ENCODE results near the gene PMS2. TPM values are rescaled to one million over a fixed set of nuclear protein-coding genes. Genes with fewer than 3 reads are reported as not detected.

Gene PMS2
- total RNA-seq, 1 donor from 2014 or later = 17.0 TPM

- H3K36me3 Mint-ChIP-seq (ENCODE audit: low read depth) = peaks cover 19% of the 10 kb centered on the region
- no peak overlapping the region for H3K4me3 Mint-ChIP-seq (ENCODE audit: unreplicated experiment)
- no peaks in the 10 kb centered on the region for H3K4me1 Mint-ChIP-seq (ENCODE audit: low read depth)
- no peaks in the 10 kb centered on the region for H3K27me3 Mint-ChIP-seq (ENCODE audit: low read depth)
- no peak for DNase-seq (ENCODE audit: low spot score)
- H3K27ac Mint-ChIP-seq (ENCODE audit: unreplicated experiment) = no peak overlapping the region
- no peaks in the 10 kb centered on the region for H3K9me3 Mint-ChIP-seq (ENCODE audit: low read depth)
- TF ChIP-seq CTCF (IDR thresholded peaks at IDR 0.05) = no peak
Observed at GRCh38 chr7:6049780-6050179, 40.9 kb upstream of the PMS2 start.

- H3K4me1 Mint-ChIP-seq (ENCODE audit: low read depth) = peaks cover 6% of the 10 kb centered on the region
- H3K27ac Mint-ChIP-seq (ENCODE audit: unreplicated experiment) = no peak overlapping the region
- no peaks in the 10 kb centered on the region for H3K27me3 Mint-ChIP-seq (ENCODE audit: low read depth)
- H3K9me3 Mint-ChIP-seq (ENCODE audit: low read depth) = no peaks in the 10 kb centered on the region
- no peak for DNase-seq (ENCODE audit: low spot score)
- H3K4me3 Mint-ChIP-seq (ENCODE audit: unreplicated experiment) = no peak overlapping the region
- peaks cover 36% of the 10 kb centered on the region for H3K36me3 Mint-ChIP-seq (ENCODE audit: low read depth)
- TF ChIP-seq CTCF (IDR thresholded peaks at IDR 0.05) = no peak
Observed at GRCh38 chr7:6035686-6036085, 26.8 kb upstream of the PMS2 start.

GRCh38 chr7:6035165-6035564, 26.3 kb upstream of the PMS2 start:
- no peak overlapping the region for H3K27ac Mint-ChIP-seq (ENCODE audit: unreplicated experiment)
- H3K4me1 Mint-ChIP-seq (ENCODE audit: low read depth) = peaks cover 6% of the 10 kb centered on the region
- no peak overlapping the region for H3K4me3 Mint-ChIP-seq (ENCODE audit: unreplicated experiment)
- H3K36me3 Mint-ChIP-seq (ENCODE audit: low read depth) = peaks cover 33% of the 10 kb centered on the region
- no peaks in the 10 kb centered on the region for H3K9me3 Mint-ChIP-seq (ENCODE audit: low read depth)
- no peaks in the 10 kb centered on the region for H3K27me3 Mint-ChIP-seq (ENCODE audit: low read depth)
- no peak for TF ChIP-seq CTCF (IDR thresholded peaks at IDR 0.05)
- DNase-seq (ENCODE audit: low spot score) = no peak

- no peak overlapping the region for H3K27ac Mint-ChIP-seq (ENCODE audit: unreplicated experiment)
- H3K4me1 Mint-ChIP-seq (ENCODE audit: low read depth) = no peaks in the 10 kb centered on the region
- H3K9me3 Mint-ChIP-seq (ENCODE audit: low read depth) = no peaks in the 10 kb centered on the region
- H3K36me3 Mint-ChIP-seq (ENCODE audit: low read depth) = peaks cover 36% of the 10 kb centered on the region
- no peak for TF ChIP-seq CTCF (IDR thresholded peaks at IDR 0.05)
- H3K27me3 Mint-ChIP-seq (ENCODE audit: low read depth) = no peaks in the 10 kb centered on the region
- H3K4me3 Mint-ChIP-seq (ENCODE audit: unreplicated experiment) = no peak overlapping the region
- no peak for DNase-seq (ENCODE audit: low spot score)
Observed at GRCh38 chr7:6032641-6033040, 23.8 kb upstream of the PMS2 start.

GRCh38 chr7:6032167-6032566, 23.3 kb upstream of the PMS2 start:
- Mint-ChIP-seq H3K9me3 (ENCODE audit: low read depth) (no peaks in the 10 kb centered on the region), H3K36me3 (ENCODE audit: low read depth) (peaks cover 39% of the 10 kb centered on the region), H3K27ac (ENCODE audit: unreplicated experiment) (no peak overlapping the region), H3K4me3 (ENCODE audit: unreplicated experiment) (no peak overlapping the region), H3K4me1 (ENCODE audit: low read depth) (no peaks in the 10 kb centered on the region), H3K27me3 (ENCODE audit: low read depth) (no peaks in the 10 kb centered on the region)
- TF ChIP-seq CTCF (IDR thresholded peaks at IDR 0.05) = no peak
- no peak for DNase-seq (ENCODE audit: low spot score)
